OCI-LY3 (cell line): Measurements from ENCODE around the gene PGLYRP4.

Source experiments
- CTCF ChIP-seq: fragments of 200-600, 300-600 bp; sonication (generic); IDR thresholded peaks from 2 replicates; pipeline ENCODE4 v1.5.1; 2014; ENCODE audit warnings: antibody characterized with exemption, low read length, low read depth
- EZH2phosphoT487 ChIP-seq: fragments of 200-600 bp; shearing (Covaris generic); IDR thresholded peaks from 2 replicates; pipeline ENCODE4 v1.6.1; 2018; ENCODE audit warnings: antibody characterized with exemption, mixed run types, low read depth

DNA sequence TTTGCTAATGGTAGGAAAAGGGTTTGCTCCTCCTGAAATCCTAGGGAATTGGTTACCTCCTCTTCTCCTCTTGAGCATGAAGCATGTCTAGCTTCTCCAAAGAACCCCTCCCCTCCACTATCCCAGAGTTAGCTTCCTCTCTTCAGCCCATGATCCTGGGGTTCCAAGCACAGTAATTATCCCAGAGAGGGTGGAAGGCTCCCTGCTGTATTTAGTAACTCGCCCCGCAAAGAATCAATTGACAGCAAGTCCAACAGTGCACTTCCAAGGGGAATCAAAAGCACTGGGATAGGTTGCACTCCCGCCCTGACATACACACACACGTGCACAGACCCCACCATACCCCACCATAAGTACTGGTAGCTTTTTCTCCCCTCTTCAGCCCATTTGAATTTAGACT is 39.1 kb upstream of the PGLYRP4 start:
- TF ChIP-seq CTCF, result no peak
- TF ChIP-seq EZH2phosphoT487, result no peak
